GM12872 (cell line): ENCODE measurements around the gene HECW1.

Experiments
- TF ChIP-seq, protein P1 (sequence below): IDR thresholded peaks from 3 replicates; pipeline ENCODE4 v1.5.1; 2011; ENCODE audit warnings: low read depth, mild to moderate bottlenecking, low read length, moderate library complexity; ENCODE audit not compliant: insufficient read depth

Gene HECW1

GRCh38 chr7:43328785-43329380, 216.4 kb downstream of the HECW1 start:
- TF ChIP-seq, protein P1, sequence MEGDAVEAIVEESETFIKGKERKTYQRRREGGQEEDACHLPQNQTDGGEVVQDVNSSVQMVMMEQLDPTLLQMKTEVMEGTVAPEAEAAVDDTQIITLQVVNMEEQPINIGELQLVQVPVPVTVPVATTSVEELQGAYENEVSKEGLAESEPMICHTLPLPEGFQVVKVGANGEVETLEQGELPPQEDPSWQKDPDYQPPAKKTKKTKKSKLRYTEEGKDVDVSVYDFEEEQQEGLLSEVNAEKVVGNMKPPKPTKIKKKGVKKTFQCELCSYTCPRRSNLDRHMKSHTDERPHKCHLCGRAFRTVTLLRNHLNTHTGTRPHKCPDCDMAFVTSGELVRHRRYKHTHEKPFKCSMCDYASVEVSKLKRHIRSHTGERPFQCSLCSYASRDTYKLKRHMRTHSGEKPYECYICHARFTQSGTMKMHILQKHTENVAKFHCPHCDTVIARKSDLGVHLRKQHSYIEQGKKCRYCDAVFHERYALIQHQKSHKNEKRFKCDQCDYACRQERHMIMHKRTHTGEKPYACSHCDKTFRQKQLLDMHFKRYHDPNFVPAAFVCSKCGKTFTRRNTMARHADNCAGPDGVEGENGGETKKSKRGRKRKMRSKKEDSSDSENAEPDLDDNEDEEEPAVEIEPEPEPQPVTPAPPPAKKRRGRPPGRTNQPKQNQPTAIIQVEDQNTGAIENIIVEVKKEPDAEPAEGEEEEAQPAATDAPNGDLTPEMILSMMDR, result no peak

DNA sequence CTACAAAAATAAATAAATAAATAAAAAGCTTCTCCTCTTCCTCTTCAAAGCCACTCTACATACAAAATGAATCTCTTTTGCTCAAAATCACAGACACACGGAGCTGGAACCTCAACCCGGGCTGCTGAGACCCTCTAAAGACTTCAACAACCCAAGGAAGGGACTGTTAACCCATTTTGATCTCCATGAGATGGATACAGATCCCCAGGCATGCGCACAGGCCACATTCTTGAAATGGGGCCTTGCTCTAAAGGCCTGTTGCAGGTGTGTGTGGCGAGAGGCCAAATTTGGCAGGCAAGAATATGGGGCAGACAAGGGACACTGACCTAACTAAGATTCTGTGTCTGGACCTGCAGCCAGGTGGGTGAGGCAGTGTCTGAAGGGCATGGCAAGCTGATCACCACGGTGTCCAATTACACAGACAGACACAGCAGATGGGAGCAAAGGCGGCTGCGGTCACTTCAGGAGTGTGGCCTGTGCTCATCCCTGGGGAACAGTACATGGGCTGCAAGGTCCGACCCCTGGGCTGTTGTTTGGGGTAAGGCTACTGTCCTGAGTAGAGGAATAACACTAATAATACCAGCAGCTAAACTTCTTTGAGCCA, 219.8 kb downstream of the HECW1 start:
- TF ChIP-seq, protein P1, result no peak

GRCh38 chr7:43337191-43337590, 224.7 kb downstream of the HECW1 start:
- TF ChIP-seq, protein P1, result no peak

GRCh38 chr7:43337811-43338210, 225.4 kb downstream of the HECW1 start:
- TF ChIP-seq, protein P1, result no peak

DNA sequence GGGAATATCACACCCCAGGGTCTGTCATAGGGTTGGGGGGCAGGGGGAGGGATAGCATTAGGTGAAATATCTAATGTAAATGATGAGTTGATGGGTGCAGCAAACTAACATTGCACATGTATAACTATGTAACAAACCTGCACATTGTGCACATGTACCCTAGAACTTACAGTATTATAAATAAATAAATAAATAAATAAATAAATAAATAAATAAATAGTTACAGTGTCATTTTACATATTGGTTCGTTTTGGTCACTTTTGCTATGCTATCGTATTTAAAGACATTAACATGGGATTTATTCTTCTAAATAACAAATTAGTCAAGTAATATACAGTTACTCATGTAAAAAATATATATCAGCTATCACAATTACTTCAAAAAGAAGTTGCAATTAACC, 228.7 kb downstream of the HECW1 start:
- TF ChIP-seq, protein P1, result no peak

- TF ChIP-seq, protein P1, result no peak
Measured at GRCh38 chr7:43351683-43352082, 239.2 kb downstream of the HECW1 start.

GRCh38 chr7:43353902-43354301, 241.5 kb downstream of the HECW1 start:
- TF ChIP-seq, protein P1, result no peak
